PC-9 (cell line): ENCODE measurements around the gene TMEM120B.

Source experiments
- CTCF ChIP-seq: fragments of 200-600 bp; sonication (generic); conservative IDR thresholded peaks from 2 replicates; pipeline ENCODE4 v1.6.1; 2017; ENCODE audit warnings: mixed run types, antibody characterized with exemption, mild to moderate bottlenecking, moderate library complexity
- EZH2 ChIP-seq: fragments of 200-600 bp; sonication (generic); IDR thresholded peaks from 2 replicates; pipeline ENCODE4 v1.8.0; 2017; ENCODE audit warnings: antibody characterized with exemption, low read depth

- TF ChIP-seq CTCF (no peak), EZH2 (no peak)
Observed at GRCh38 chr12:121731473-121731872, 18.9 kb downstream of the TMEM120B start.
